ENCODE data around the gene COMMD9. TPM values are rescaled to one million over a fixed set of nuclear protein-coding genes. Genes with fewer than 3 reads are reported as not detected.
A peak's percentile ranks its signal among the peaks of the same experiment; 100 is the strongest.

The COMMD9 gene
- total RNA-seq, 1 donor from 2014 or later, result 69.0 TPM

DNA sequence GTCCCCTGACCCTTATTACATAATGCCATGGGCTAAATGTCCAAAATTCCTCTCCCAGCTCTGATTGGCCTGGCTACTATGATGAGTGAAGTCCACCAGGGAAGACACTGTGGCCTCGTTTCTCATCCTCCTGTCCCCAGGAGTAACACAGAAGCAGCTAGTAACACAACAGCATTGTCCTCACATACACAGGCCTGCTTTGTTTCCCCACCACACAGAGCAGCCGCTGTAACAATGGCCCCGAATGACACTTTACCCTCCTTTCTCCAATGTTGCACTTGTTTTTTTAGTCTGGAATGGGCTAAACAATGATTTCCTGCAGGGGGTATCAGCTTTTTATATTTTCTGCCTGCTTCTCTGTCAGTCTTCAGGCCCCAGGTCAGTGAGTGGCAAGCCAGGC lies 6.7 kb upstream of the COMMD9 start, which contains the start of gene PRR5L:
TSS of gene PRR5L (plus strand) at position 363 of the 400 bp plus-strand sequence. CDS start 104,834 bp downstream, outside the sequence.
- no peak for DNase-seq (ENCODE audit: extremely low spot score, unreplicated experiment)
- Mint-ChIP-seq H3K36me3 (no peaks in the 10 kb centered on the region), H3K27ac (no peak within 1 kb of the TSS), H3K4me3 (no peak within 1 kb of the TSS), H3K4me1 (ENCODE audit: unreplicated experiment) (no peaks in the 10 kb centered on the region), H3K27me3 (peaks cover 9% of the 10 kb centered on the region), H3K9me3 (no peaks in the 10 kb centered on the region)
- TF ChIP-seq, protein P1, sequence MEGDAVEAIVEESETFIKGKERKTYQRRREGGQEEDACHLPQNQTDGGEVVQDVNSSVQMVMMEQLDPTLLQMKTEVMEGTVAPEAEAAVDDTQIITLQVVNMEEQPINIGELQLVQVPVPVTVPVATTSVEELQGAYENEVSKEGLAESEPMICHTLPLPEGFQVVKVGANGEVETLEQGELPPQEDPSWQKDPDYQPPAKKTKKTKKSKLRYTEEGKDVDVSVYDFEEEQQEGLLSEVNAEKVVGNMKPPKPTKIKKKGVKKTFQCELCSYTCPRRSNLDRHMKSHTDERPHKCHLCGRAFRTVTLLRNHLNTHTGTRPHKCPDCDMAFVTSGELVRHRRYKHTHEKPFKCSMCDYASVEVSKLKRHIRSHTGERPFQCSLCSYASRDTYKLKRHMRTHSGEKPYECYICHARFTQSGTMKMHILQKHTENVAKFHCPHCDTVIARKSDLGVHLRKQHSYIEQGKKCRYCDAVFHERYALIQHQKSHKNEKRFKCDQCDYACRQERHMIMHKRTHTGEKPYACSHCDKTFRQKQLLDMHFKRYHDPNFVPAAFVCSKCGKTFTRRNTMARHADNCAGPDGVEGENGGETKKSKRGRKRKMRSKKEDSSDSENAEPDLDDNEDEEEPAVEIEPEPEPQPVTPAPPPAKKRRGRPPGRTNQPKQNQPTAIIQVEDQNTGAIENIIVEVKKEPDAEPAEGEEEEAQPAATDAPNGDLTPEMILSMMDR (conservative IDR thresholded peaks at IDR 0.05), result no peak

DNA sequence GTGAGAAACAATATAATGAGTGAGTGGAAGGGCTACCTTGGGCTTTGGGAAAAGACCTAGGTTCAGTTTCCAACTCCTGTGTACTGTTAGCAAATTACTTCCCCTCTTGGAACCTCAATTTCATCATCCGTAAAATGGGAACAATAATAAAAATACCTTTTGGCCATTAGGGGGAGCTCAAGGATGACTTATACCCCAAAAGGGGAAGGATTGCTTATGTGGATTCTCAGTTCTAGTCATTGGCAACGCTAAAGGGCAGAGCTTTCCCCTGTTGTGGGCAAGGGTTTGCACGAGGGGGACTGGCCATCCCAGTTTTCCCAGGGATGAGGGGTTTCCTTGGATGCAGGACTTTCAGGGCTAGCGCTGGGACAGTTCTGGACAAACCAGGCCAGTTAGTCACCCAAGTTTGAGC lies 3.1 kb upstream of the COMMD9 start:
- H3K9me3 Mint-ChIP-seq, result no peaks in the 10 kb centered on the region
- TF ChIP-seq, protein P1 (conservative IDR thresholded peaks at IDR 0.05), result peak; percentile 74
- H3K27ac Mint-ChIP-seq, result no peak overlapping the region
- no peak for DNase-seq (ENCODE audit: extremely low spot score, unreplicated experiment)
- H3K4me1 Mint-ChIP-seq (ENCODE audit: unreplicated experiment), result peaks cover 13% of the 10 kb centered on the region
- H3K36me3 Mint-ChIP-seq, result no peaks in the 10 kb centered on the region
- peaks cover 15% of the 10 kb centered on the region for H3K27me3 Mint-ChIP-seq
- no peak overlapping the region for H3K4me3 Mint-ChIP-seq

DNA sequence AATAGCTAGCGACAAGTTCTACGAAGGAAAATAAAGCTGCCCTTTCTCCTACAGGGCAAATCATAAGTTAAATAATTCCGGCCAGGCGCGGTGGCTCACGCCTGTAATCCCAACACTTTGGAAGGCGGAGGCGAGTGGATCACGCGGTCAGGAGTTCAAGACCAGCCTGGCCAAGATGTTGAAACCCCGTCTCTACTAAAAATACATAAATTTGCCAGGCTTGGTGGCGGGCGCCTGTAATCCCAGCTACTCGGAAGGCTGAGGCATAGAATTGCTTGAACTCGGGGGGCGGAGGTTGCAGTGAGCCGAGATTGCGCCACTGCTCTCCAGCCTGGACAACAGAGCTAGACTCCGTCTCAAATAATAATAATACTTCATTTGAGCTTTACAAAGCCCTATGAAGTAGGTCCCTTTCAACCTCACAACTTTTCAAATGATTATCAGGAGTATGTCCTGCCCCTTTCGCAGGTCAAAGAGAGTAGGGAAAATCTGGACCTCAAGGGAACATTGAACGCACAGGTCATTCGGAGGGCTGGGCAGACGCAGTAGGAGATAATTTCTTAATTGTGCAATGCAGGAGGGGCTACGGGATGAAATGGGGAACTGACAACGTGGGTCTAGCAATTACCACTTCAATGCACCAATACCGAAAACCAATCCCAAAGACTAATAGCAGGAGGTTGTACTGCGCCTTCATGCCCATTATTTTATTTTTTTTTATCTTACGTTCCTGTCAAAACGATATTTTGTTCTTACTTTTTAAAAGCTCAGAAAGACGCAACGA lies 590 bp downstream of the COMMD9 start:
- TF ChIP-seq, protein P1 (conservative IDR thresholded peaks at IDR 0.05), result no peak
- Mint-ChIP-seq H3K27ac (peak overlapping the region; percentile 94), H3K9me3 (no peaks in the 10 kb centered on the region), H3K36me3 (no peaks in the 10 kb centered on the region), H3K4me1 (ENCODE audit: unreplicated experiment) (peaks cover 13% of the 10 kb centered on the region), H3K4me3 (peak overlapping the region; percentile 97), H3K27me3 (peaks cover 15% of the 10 kb centered on the region)
- no peak for DNase-seq (ENCODE audit: extremely low spot score, unreplicated experiment)

DNA sequence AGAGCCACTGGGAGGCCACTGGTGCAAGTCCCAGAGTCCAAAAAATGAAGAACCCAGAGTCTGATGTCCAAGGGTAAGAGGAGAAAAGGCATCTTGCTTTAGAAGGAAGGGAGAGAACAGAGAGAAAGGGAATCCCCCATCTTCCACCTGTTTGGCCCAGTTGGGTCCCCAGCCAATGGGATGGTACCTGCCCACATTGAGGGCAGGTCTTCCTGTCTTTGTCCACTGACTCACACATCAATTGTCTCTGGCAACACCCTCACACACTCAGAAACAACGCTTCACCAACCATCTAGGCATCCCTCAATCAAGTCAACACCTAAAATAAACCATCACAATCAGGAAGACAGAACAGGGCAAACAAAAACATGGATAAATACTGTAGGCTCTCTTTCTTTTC lies 6.3 kb downstream of the COMMD9 start:
- TF ChIP-seq, protein P1 (conservative IDR thresholded peaks at IDR 0.05), result no peak
- Mint-ChIP-seq H3K4me3 (no peak overlapping the region), H3K27me3 (no peaks in the 10 kb centered on the region), H3K4me1 (ENCODE audit: unreplicated experiment) (peaks cover 12% of the 10 kb centered on the region), H3K27ac (no peak overlapping the region), H3K36me3 (no peaks in the 10 kb centered on the region), H3K9me3 (peaks cover 6% of the 10 kb centered on the region)
- no peak for DNase-seq (ENCODE audit: extremely low spot score, unreplicated experiment)

DNA sequence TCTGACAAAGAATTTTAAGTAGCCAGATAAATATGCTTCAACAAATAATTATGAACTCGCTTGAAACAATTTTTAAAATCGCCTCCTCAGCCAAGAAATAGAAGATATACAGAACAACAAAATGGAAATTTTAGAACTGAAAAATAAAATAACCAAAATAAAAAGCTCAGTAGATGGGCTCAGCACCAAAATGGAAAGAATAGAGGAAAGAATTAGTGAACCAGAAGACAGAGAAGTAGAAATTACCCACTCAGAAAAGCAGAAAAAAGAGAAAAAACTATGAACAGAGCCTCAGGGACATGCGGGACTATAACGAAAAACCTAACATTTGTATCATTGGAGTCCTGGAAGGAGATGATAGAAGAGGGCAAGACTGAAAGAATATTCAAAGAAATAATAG lies 7.4 kb downstream of the COMMD9 start:
- Mint-ChIP-seq H3K4me1 (ENCODE audit: unreplicated experiment) (peaks cover 18% of the 10 kb centered on the region), H3K27me3 (no peaks in the 10 kb centered on the region), H3K36me3 (peaks cover 3% of the 10 kb centered on the region), H3K4me3 (no peak overlapping the region), H3K9me3 (peaks cover 6% of the 10 kb centered on the region), H3K27ac (no peak overlapping the region)
- DNase-seq (ENCODE audit: extremely low spot score, unreplicated experiment), result no peak
- TF ChIP-seq, protein P1 (conservative IDR thresholded peaks at IDR 0.05), result no peak

All from type B pancreatic cell (in vitro differentiated cells).